SHP77 treated with DMSO at 0.1 percent for 48 hours (cell line): ENCODE results near the gene EIF1.

ENCODE experiments used
- DNase-seq: peaks from one replicate; lab custom pipeline; 2025; lab: John Stamatoyannopoulos, UW

The EIF1 gene

DNA sequence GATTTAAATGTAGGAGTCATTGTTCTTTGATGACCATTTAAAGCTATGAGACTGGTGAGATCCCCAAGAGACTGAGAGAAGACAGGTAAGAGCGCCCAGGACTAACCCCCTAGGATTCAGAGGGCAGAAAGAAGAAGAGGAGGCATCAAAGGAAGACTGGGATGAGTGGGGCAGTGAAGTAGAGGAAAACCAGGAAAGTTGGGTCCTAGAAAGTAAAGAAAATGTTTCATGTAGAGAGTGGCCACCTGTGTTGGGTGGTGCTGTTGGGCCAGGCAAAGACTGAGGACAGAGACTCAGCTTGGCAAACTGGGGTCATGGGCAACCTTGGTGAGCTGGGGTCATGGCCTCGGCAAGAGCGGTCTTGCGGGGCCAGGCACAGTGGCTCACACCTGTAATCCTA is 47.1 kb downstream of the EIF1 start:
- no peak for DNase-seq

DNA sequence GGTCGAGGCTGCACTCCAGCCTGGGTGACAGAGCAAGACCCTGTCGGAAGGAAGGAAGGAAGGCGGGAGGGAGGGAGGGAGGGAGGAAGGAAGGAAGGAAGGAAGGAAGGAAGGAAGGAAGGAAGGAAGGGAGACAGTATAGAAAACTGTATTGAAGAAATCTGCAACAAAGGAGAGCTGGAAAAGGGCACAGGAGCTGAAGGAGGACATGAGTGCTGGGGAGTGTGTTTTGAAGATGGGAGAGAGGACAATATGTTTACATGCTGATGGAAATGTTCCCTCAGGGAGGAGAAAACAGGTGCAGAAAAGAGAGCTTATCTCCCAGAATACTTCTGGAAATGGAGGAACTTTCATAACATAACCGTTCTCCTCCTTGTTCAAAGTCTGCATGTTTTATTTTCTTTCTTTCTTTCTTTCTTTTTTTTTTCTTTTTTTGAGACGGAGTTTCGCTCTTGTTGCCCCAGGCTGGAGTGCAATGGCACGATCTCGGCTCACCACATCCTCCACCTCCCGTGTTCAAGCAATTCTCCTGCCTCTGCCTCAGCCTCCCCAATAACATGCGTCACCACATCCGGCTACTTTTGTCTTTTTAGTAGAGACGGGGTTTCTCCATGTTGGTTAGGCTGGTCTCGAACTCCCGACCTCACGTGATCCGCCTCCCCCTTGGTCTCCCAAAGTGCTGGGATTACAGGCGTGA is 48.4 kb downstream of the EIF1 start:
- DNase-seq = no peak

DNA sequence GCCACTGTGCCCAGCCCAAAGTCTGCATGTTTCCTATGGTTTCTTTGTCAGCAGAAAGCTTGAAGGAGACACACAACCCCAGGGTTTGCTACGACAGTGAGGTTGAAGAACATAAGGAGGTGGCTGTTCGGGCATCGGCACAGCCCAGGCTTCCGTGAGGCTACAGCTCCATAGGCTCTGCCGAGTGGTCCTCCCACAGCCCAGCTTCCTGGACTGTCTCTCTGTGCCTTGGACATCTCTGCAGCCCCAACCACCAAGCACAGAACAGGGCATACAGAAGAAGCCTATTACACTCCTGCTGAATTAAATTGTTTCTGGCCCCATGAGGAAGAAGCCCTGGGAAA is 49.0 kb downstream of the EIF1 start:
- no peak for DNase-seq

DNA sequence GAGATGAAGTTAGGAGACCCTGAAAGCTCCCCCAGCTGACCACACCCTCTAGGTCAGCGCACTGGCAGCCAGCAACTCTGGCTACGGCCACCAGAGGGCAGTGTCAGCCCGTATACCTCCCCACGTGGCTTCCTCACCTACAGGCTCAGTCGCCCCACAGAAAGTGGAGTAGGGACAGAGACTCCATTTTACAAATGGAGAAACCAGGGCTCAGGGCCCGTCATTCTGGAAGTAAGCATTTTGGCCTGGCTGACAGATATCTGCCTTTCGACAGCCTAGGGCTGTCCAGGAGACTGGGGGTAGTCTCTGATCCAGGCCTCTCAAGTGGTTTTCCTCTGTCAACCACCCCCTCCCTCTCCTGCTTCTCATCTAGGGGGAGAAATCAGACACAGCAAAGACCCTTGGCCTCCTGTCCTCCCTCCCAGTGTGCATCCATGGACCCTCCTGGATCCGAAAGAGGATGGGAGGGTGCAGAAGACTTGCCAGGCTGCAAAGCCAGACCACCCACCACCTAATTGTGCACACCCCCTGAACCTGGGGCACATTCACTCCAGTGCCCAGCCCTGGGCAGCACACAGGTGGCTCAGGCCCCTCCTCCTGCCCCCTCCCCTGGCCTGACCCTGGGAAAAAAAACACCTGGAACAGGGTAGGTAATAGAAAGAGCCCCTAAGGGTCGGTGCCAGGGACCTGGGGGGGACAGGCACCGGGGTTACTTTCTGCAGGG is 49.6 kb downstream of the EIF1 start:
- DNase-seq = peak; percentile 53

DNA sequence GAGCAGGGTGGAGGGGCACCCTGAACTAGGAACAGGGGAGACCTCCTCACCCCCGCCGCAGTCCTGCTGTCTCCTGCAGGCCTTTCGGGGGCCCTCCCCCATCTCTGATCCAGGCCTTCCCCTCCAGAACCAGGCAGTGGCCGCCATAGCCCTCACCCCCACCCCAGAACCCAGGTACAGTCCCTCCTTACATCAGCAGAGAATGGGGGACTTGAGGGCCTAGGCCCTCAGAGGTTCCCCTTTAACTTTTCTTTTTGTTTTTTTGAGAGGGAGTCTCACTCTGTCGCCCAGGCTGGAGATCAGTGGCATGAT is 50.1 kb downstream of the EIF1 start:
- DNase-seq = no peak

DNA sequence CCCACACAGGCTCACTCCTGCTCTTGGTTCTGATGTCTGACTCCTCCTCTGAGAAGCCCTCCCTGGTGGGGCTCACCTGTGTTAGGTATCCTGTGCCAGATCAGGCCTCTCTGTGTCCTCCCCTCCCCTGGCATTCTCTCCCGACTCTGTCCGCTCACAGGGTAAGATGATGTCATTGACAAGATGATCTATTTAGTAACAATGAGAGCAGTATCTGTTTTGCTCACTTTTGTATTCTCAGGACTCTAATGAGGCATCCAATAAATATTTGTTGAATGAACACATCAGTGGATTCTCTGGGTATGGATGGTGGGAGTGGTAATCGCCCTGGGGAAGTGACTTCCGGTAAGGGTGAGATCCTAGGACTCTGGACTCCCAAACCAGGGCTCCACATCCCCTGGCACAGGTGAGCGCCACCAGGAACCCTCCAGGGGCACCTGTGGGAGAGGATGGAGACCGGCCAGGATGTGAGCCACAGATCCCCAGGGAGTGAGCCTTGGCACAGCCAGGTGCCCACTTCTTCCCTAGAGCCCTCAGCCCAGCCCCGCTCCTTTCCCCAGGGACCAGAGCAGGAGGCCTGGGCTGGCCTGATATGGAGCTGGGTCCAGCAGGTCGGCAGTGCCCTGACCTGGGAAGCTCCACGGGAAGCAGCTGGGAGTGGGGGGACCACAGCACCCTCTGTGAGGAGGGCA is 51.1 kb downstream of the EIF1 start:
- DNase-seq = no peak

DNA sequence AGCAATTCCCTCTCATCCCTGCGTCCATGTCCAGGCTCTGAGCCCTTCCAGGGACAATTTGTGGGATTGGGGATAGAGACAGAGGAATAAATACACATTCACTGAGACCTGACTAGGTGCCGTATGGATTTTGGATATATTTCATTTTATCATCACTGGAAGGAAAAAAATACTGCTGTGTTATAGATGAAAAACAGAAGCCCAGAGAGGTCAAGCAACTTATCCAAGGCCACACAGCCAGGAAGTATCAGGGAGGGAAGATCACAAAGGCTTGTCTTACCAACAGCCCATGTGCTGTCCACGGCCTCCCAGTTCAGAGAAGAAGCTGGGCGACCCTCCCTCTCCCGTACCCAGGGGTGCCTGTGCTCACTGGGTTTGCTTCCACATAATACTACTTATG is 51.8 kb downstream of the EIF1 start:
- DNase-seq = no peak

DNA sequence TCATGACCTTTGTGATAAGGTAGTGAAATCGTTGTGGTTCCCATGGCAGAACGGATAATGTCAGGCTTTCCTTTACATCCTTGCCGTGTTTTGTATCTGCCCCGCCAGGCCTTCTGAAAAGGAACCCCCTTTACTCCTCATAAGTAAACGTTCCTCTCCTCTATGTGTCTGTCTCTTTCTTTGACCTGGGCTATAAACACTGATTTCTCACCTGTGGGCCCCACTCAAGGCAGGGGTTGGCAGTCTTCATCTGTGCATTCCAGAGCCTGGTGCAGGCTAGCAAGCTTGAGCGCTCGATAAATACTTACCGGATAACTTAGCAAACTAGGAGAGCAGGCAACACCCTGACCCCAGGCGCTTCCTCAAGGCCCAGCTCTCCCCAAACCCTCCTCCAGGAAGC is 53.0 kb downstream of the EIF1 start:
- no peak for DNase-seq
